AG10803 (cell line): ENCODE measurements around the gene HM13.
"Not testable (repeated sequence)": the region's sequence is repeated elsewhere in the genome, so short reads cannot be mapped to it uniquely, and the experiment has no call there.

Experiments
- DNase-seq: peaks from one replicate; pipeline ENCODE4 v3.0.0; 2010; ENCODE audit warnings: low read depth
- H3K4me3 ChIP-seq: 2 replicates; pipeline ENCODE4 v1.5.1; 2011; ENCODE audit warnings: mild to moderate bottlenecking, low read length, control low read depth
- CTCF ChIP-seq: conservative IDR thresholded peaks from 2 replicates; pipeline ENCODE4 v1.5.1; 2011; ENCODE audit warnings: mild to moderate bottlenecking, low read length, control low read depth, inconsistent platforms

The HM13 gene

GRCh38 chr20:31490752-31491151 is 23.5 kb upstream of the HM13 start:
- TF ChIP-seq CTCF: no peak
- no peak overlapping the region for H3K4me3 ChIP-seq
- no peak for DNase-seq

DNA sequence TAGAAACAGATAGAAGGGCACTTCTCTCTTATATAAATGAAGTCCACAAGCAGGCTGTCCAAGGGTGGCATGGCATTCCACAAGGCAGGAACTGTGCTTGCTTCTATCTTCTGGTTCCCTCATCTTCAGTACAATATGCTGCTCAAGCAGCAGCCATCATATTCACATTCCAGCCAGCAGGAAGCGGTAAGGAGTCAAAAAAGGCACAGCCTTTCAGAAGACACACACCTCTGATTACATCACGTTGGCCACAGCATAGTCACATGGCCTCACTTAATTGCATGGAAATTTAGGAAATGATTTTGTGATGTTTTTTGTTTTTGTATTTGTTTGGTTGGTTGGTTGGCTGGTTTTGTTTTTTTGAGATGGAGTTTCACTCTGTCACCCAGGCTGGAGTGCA is 20.1 kb upstream of the HM13 start:
- TF ChIP-seq CTCF: peak; percentile 53
- peak; percentile 48 for DNase-seq
- no peak overlapping the region for H3K4me3 ChIP-seq

DNA sequence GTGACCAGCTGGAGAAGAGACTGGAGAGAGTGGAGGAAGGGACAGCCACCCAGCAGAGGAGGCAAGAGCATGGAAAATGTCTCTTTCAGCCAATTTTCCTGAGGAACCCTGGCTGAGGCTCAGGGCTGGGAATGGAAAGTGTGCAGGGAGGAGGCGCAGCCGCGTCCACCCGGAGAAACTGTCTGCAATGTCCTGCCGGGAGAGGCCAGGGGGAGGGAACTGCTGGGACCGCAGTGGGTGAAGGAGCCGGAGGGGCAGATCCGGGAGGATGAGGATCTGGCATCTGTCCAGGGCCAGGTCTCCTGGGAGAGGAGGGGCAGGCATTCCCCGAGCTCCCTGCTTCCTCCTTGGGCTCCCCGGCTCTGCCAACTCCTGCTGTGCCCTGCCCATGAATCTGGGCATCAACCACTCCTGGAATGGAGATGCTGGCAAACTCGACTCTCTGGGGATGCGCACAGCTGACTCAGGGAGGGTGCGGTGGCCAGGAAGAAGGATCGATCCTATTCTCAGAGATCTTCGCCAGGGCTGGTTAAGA is 17.4 kb upstream of the HM13 start:
- no peak for TF ChIP-seq CTCF
- peak overlapping the region; percentile 36 for H3K4me3 ChIP-seq
- DNase-seq: peak; percentile 68

- TF ChIP-seq CTCF: no peak
- H3K4me3 ChIP-seq: no peak overlapping the region
- peak; percentile 89 for DNase-seq
Measured at GRCh38 chr20:31497838-31498540, 16.3 kb upstream of the HM13 start.

GRCh38 chr20:31500527-31500926 is 13.7 kb upstream of the HM13 start:
- DNase-seq: no peak
- no peak overlapping the region for H3K4me3 ChIP-seq
- no peak for TF ChIP-seq CTCF

DNA sequence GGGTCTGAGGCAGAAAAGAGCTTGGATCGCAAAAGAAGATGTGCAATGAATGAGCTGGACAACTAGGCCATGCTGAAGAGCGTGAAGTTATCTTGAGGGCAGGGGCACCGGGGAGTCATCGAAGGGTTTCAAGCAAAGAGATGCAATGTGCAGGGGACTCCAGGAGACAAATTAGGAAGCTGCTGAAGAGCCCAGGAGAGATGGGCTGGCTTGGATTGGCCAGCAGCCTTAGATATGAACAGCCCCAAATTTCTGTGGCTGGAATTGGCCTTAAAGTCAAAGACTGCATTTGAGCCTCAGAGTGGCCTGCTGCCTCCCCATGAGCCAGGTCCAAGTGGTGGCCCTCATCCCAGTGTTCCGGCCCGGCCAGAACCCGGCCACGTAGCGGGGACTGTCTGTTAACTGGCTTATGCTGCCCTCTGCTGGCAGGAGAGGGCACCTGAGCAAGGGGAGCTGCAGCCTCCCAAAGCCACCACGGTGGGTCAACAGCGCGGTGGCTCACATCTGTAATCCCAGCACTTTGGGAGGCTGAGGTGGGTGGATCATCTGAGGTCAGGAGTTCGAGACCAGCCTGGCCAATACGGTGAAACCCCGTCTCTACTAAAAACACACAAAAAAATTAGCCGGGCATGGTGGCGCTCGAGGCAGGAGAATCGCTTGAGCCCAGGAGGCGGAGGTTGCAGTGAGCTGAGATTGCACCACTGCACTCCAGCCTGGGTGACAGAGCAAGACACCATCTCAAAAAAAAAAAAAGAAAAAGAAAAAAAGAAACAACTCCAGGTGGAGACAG is 11.2 kb upstream of the HM13 start:
- peak; percentile 71 for DNase-seq
- peak; percentile 85 for TF ChIP-seq CTCF
- H3K4me3 ChIP-seq: not testable (repeated sequence)
